ENCODE data around the gene RPLP2.

The RPLP2 gene

GRCh38 chr11:849951-850774 is 40.4 kb downstream of the RPLP2 start:
- no peak for DNase-seq (ENCODE audit: low read depth in 2 of 2)

DNA sequence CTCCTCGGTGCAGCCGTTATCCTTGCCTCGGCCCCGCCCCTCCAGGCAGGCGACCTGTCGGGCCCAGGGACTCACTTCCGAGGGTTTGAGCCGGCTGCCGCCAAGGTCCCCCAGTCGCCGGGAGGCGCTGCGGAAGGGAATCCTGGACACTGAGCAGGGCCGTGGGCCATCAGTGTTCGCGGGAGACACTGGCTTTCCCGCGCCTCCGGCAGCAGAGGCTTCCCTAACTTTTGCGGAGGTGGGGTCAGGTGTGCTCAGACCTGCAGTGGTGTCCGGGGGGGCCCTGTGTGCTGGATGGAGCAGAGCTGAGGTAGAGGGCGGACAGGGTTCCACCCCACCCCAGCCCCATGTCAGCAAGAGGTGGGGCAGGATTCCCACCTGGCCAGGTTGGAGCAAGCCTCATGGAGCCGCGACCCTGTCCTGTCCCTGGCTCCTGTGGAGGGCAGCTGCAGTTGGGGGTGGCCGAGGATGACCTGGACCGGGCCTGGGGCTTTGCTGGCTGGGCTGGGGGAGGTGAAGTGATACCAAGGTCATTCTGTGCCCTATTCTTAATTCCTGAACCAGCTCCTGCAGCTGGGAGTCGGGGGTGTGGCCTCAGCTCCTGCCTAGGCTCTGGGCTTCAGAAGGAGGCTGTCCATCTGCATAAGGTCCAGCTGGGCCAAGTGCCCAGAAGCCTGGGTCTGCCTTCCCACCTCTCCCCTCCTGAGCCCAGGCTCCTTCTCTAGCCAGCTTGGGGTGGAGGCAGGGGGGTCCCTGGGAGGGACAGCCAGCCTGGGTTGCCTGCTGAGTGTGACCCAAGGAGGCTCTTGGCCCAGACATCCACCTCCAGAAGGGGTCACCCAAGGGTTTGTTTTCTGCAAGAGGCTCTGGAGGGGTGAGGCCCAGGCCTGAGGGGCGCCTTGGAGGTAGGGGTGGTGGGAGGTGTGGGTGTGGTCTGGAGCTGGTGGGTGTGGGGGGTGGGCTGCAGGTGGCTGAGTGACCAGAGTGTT is 41.3 kb downstream of the RPLP2 start:
- no peak for DNase-seq (ENCODE audit: low read depth in 2 of 2)

GRCh38 chr11:852762-853161 is 43.0 kb downstream of the RPLP2 start:
- no peak for DNase-seq (ENCODE audit: low read depth in 2 of 2)

- no peak for DNase-seq (ENCODE audit: low read depth in 2 of 2)
Observed at GRCh38 chr11:853682-854448, 44.1 kb downstream of the RPLP2 start.

- DNase-seq (ENCODE audit: low read depth in 2 of 2) = no peak
Observed at GRCh38 chr11:854601-855329, 45.0 kb downstream of the RPLP2 start.

DNA sequence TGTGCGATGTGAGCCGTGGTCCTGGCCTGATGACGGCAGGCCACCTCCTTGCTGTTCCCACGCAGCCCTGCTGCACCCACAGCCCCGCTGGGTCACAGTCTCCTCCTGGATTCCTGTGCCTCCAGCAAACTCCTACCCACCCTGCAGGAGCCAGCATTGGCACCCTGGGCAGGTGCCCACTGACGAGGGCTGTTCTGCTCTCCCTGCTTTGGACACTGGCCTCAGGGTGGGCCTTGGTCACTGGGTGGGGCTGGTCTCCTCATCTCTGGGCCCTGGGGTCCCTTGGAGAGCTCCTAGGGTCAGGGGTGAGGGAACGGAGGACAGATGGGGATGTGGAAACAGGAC is 45.5 kb downstream of the RPLP2 start:
- DNase-seq (ENCODE audit: low read depth in 2 of 2) = no peak

DNA sequence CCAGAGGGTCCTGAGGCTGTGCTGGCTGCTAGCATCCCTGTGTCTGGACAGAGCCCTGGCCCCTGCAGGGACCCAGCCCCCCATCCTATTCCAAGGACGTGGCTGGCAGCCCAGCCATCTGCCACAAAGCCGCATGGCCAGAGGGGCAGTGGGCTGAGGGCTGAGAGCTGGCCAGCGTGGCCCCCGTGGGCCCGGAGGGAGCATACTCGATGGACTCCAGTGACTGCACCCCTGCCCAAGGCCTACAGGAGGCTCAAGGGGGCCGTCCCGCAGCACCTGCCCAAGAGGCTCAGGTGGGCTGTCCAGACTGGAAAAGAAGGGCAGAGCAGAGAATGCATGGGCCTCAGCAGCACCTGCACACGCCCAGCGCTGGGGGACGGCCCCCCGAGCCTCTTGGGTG is 46.0 kb downstream of the RPLP2 start:
- no peak for DNase-seq (ENCODE audit: low read depth in 2 of 2)

DNA sequence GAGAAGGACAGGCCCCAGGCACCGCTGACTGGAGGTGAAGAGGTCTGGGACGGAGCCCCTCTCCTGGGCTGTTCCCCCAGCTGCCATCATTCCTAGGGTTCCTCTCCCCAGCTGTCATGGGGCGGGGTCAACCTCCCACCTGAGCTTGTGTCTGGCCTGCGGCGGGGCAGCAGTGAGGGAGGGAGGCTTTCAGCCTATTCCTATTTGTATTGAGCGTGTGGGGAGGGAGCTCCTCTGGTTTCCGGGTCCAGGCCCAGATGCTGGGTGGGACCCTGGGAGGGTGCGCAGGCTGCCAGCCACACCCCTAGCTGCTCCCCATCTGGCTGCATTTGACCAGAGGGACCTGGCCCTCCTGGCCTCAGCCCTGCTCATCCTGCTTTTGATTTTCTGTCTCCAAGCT is 46.6 kb downstream of the RPLP2 start:
- no peak for DNase-seq (ENCODE audit: low read depth in 2 of 2)

DNA sequence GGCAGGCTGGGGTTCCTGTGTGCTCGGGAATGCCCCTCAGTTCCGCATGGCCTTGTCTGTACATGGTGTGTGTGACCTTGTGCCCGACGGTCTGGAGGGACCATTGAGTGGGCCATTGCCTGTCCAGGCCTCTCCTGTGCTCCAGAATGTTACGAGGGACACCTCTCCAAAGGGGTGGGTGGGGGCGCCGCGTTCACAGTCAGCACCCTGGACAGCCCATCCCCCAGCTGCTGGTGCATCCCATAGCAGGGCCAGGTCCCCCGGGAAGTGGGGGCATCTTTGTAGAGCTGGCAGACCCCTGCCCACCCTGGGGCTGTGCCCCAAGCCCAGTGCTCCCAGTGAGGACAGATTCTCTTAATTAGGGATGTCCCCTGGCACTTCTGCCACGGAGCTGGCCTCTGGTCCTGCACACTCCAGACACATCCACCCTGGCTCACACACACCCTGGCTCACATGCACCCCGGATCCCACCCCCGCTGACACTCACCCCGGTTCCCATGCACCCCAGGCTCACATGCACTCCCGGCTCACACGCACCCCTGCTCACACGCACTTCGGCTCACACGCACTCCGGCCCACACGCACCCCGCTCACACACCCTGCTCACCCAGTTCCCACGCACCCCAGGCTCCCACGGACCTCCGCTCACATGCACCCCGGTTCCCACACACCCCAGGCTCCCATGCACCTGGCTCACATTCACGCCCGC is 48.4 kb downstream of the RPLP2 start:
- no peak for DNase-seq (ENCODE audit: low read depth in 2 of 2)

DNA sequence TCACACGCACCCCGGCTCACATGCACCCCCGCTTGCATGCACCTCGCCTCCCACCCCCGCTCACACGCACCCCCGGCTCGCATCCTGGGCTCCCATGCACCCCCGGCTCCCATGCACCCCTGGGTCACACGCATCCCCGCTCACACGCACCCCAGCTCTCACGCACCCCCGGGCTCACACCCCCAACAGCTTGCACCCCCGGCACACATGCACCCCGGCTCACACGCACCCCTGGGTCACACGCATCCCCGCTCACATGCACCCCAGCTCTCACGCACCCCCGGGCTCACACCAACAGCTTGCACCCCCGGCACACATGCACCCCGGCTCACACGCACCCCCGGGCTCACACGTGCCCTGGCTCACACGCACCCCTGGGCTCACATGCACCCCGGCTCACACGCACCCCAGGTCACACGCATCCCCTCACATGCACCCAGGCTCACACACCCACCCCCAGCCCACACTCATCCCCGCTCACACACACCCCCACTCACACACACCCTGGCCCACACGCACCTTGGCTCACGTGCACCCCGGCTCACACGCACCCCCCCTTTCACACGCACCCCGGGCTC is 49.1 kb downstream of the RPLP2 start:
- DNase-seq (ENCODE audit: low read depth in 2 of 2) = no peak

DNA sequence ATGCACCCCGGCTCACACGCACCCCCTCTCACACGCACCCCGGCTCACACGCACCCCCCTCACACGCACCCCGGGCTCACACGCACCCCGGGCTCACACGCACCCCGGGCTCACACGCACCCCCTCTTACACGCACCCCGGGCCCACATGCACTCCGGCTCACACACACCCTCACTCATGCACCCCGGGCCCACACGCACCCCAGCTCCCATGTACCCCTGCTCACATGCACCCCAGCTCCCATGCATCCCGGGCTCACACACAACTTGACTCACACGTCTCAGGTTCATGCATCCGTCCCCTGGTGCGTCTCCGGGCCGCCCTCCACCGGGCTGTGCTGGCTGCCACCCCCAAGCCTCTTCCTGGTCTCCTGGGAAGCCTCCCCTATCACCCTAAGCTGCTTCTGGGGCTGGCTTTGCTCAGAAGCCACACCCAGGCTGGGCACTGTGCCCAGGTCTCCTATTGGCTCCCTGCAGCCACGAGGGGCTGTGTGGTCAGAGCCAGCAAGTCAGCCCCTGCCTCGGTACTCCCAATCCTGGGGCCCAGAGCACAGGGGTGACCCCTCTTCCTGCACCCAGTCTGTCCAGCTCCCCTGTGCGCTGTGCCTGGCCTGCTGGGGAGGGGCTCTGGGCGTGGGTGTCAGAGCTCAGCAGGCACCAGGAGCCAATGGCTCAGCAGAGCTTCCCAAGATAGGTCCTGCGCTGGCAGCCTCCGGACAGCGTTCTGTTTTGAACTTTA is 49.8 kb downstream of the RPLP2 start:
- peak; percentile 52 to 54 for DNase-seq (ENCODE audit: low read depth in 2 of 2)

- DNase-seq (ENCODE audit: low read depth in 2 of 2) = no peak
Observed at GRCh38 chr11:860234-861104, 50.7 kb downstream of the RPLP2 start.

GRCh38 chr11:861105-861479 is 51.3 kb downstream of the RPLP2 start:
- DNase-seq (ENCODE audit: low read depth in 2 of 2) = no peak

- no peak for DNase-seq (ENCODE audit: low read depth in 2 of 2)
Observed at GRCh38 chr11:862081-862661, 52.4 kb downstream of the RPLP2 start.
